Activated CD4-positive, alpha-beta T cell treated with anti-CD3 and anti-CD28 coated beads, Interleukin-2, amount 10 ng/mL, durations not matched to agents 24 days and 14 days (primary cell): Measurements from ENCODE around the gene CENPP. TPM values are rescaled to one million over a fixed set of nuclear protein-coding genes. Genes with fewer than 3 reads are reported as not detected.

Experiments used
- DNase-seq: peaks from one replicate; pipeline ENCODE4 v3.0.0; 2022
- H3K27ac Mint-ChIP-seq: one replicate; pipeline ENCODE4 v1.8.0; 2022; ENCODE audit warnings: mild to moderate bottlenecking, mixed read lengths
- H3K27me3 Mint-ChIP-seq: one replicate; pipeline ENCODE4 v1.8.0; 2022; ENCODE audit warnings: mixed read lengths
- H3K36me3 Mint-ChIP-seq: one replicate; pipeline ENCODE4 v1.8.0; 2022; ENCODE audit warnings: low read depth, mild to moderate bottlenecking, mixed read lengths
- H3K4me1 Mint-ChIP-seq: one replicate; pipeline ENCODE4 v1.8.0; 2021; ENCODE audit warnings: mixed read lengths
- H3K4me3 Mint-ChIP-seq: one replicate; pipeline ENCODE4 v1.8.0; 2022; ENCODE audit warnings: mild to moderate bottlenecking, moderate library complexity, mixed read lengths
- H3K9me3 Mint-ChIP-seq: one replicate; pipeline ENCODE4 v1.8.0; 2021; ENCODE audit warnings: mixed read lengths
- intact Hi-C: fragments of 100-400 bp; cut with micrococcal nuclease; formaldehyde crosslinking; loops from one replicate; pipeline ENCODE4 v1.15.1; 2023
- total RNA-seq: library from RNA; stranded (reverse); gene quantifications from 2 replicates; pipeline ENCODE4 v1.2.3, GENCODE V29; 2022

The CENPP gene
- total RNA-seq, 1 donor from 2014 or later = 27.5 TPM

- H3K4me1 Mint-ChIP-seq = no peaks in the 10 kb centered on the region
- peak; percentile 34 for DNase-seq
- no peak overlapping the region for H3K27ac Mint-ChIP-seq
- intact Hi-C loops = no loop called here
- no peak overlapping the region for H3K4me3 Mint-ChIP-seq
- H3K9me3 Mint-ChIP-seq = no peaks in the 10 kb centered on the region
- no peaks in the 10 kb centered on the region for H3K36me3 Mint-ChIP-seq
- no peaks in the 10 kb centered on the region for H3K27me3 Mint-ChIP-seq
Measured at GRCh38 chr9:92467041-92467440, 141.3 kb downstream of the CENPP start.

GRCh38 chr9:92467511-92467910, 141.8 kb downstream of the CENPP start:
- H3K27me3 Mint-ChIP-seq = no peaks in the 10 kb centered on the region
- H3K27ac Mint-ChIP-seq = no peak overlapping the region
- H3K4me3 Mint-ChIP-seq = no peak overlapping the region
- DNase-seq = no peak
- intact Hi-C loops = no loop called here
- H3K36me3 Mint-ChIP-seq = no peaks in the 10 kb centered on the region
- H3K4me1 Mint-ChIP-seq = no peaks in the 10 kb centered on the region
- no peaks in the 10 kb centered on the region for H3K9me3 Mint-ChIP-seq

- Mint-ChIP-seq H3K27me3 (no peaks in the 10 kb centered on the region), H3K36me3 (no peaks in the 10 kb centered on the region), H3K27ac (no peak overlapping the region), H3K4me1 (no peaks in the 10 kb centered on the region), H3K4me3 (no peak overlapping the region), H3K9me3 (no peaks in the 10 kb centered on the region)
- DNase-seq = no peak
- intact Hi-C loops = no loop called here
Measured at GRCh38 chr9:92468206-92468605, 142.5 kb downstream of the CENPP start.

GRCh38 chr9:92474587-92474986, 148.8 kb downstream of the CENPP start:
- no peaks in the 10 kb centered on the region for H3K27me3 Mint-ChIP-seq
- DNase-seq = no peak
- H3K27ac Mint-ChIP-seq = no peak overlapping the region
- no peak overlapping the region for H3K4me3 Mint-ChIP-seq
- H3K36me3 Mint-ChIP-seq = no peaks in the 10 kb centered on the region
- H3K4me1 Mint-ChIP-seq = no peaks in the 10 kb centered on the region
- intact Hi-C loops = no loop called here
- no peaks in the 10 kb centered on the region for H3K9me3 Mint-ChIP-seq

- H3K36me3 Mint-ChIP-seq = no peaks in the 10 kb centered on the region
- H3K4me1 Mint-ChIP-seq = peaks cover 5% of the 10 kb centered on the region
- H3K4me3 Mint-ChIP-seq = no peak overlapping the region
- intact Hi-C loops = no loop called here
- no peak for DNase-seq
- H3K27me3 Mint-ChIP-seq = no peaks in the 10 kb centered on the region
- H3K9me3 Mint-ChIP-seq = no peaks in the 10 kb centered on the region
- no peak overlapping the region for H3K27ac Mint-ChIP-seq
Measured at GRCh38 chr9:92476962-92477361, 151.2 kb downstream of the CENPP start.

GRCh38 chr9:92478783-92479182, 153.0 kb downstream of the CENPP start:
- intact Hi-C loops = no loop called here
- DNase-seq = no peak
- Mint-ChIP-seq H3K4me1 (peaks cover 5% of the 10 kb centered on the region), H3K9me3 (no peaks in the 10 kb centered on the region), H3K27ac (no peak overlapping the region), H3K27me3 (no peaks in the 10 kb centered on the region), H3K4me3 (no peak overlapping the region), H3K36me3 (no peaks in the 10 kb centered on the region)

- no peak overlapping the region for H3K27ac Mint-ChIP-seq
- intact Hi-C loops = no loop called here
- DNase-seq = no peak
- H3K36me3 Mint-ChIP-seq = no peaks in the 10 kb centered on the region
- no peaks in the 10 kb centered on the region for H3K27me3 Mint-ChIP-seq
- H3K9me3 Mint-ChIP-seq = no peaks in the 10 kb centered on the region
- peaks cover 5% of the 10 kb centered on the region for H3K4me1 Mint-ChIP-seq
- no peak overlapping the region for H3K4me3 Mint-ChIP-seq
Measured at GRCh38 chr9:92479346-92479745, 153.6 kb downstream of the CENPP start.

- H3K27ac Mint-ChIP-seq = no peak overlapping the region
- intact Hi-C loops = no loop called here
- H3K36me3 Mint-ChIP-seq = no peaks in the 10 kb centered on the region
- H3K9me3 Mint-ChIP-seq = no peaks in the 10 kb centered on the region
- no peaks in the 10 kb centered on the region for H3K27me3 Mint-ChIP-seq
- DNase-seq = no peak
- peaks cover 5% of the 10 kb centered on the region for H3K4me1 Mint-ChIP-seq
- H3K4me3 Mint-ChIP-seq = no peak overlapping the region
Measured at GRCh38 chr9:92480291-92480771, 154.6 kb downstream of the CENPP start.

GRCh38 chr9:92480986-92481633, 155.4 kb downstream of the CENPP start:
- Mint-ChIP-seq H3K27ac (no peak overlapping the region), H3K9me3 (no peaks in the 10 kb centered on the region), H3K27me3 (no peaks in the 10 kb centered on the region), H3K4me1 (peaks cover 5% of the 10 kb centered on the region), H3K4me3 (no peak overlapping the region), H3K36me3 (no peaks in the 10 kb centered on the region)
- DNase-seq = no peak
- intact Hi-C loops = no loop called here

GRCh38 chr9:92482329-92482728, 156.6 kb downstream of the CENPP start, which contains the start of gene ASPN:
ASPN (minus strand) TSS chr9:92482506.
- no peak for DNase-seq
- Mint-ChIP-seq H3K9me3 (no peaks in the 10 kb centered on the region), H3K36me3 (no peaks in the 10 kb centered on the region), H3K27me3 (no peaks in the 10 kb centered on the region), H3K4me3 (no peak within 1 kb of the TSS), H3K27ac (no peak within 1 kb of the TSS), H3K4me1 (peaks cover 5% of the 10 kb centered on the region)
- intact Hi-C loops = no loop called here

- intact Hi-C loops = no loop called here
- Mint-ChIP-seq H3K36me3 (no peaks in the 10 kb centered on the region), H3K4me1 (peaks cover 5% of the 10 kb centered on the region), H3K27me3 (no peaks in the 10 kb centered on the region), H3K9me3 (no peaks in the 10 kb centered on the region), H3K4me3 (no peak overlapping the region), H3K27ac (no peak overlapping the region)
- no peak for DNase-seq
Measured at GRCh38 chr9:92482805-92483204, 157.1 kb downstream of the CENPP start.

- Mint-ChIP-seq H3K36me3 (no peaks in the 10 kb centered on the region), H3K27ac (no peak overlapping the region), H3K4me1 (peaks cover 5% of the 10 kb centered on the region), H3K9me3 (no peaks in the 10 kb centered on the region), H3K4me3 (no peak overlapping the region), H3K27me3 (no peaks in the 10 kb centered on the region)
- intact Hi-C loops = no loop called here
- DNase-seq = peak; percentile 41
Measured at GRCh38 chr9:92483627-92484545, 158.1 kb downstream of the CENPP start.

- no peak overlapping the region for H3K4me3 Mint-ChIP-seq
- H3K36me3 Mint-ChIP-seq = no peaks in the 10 kb centered on the region
- H3K4me1 Mint-ChIP-seq = peaks cover 5% of the 10 kb centered on the region
- intact Hi-C loops = no loop called here
- H3K9me3 Mint-ChIP-seq = no peaks in the 10 kb centered on the region
- DNase-seq = no peak
- no peak overlapping the region for H3K27ac Mint-ChIP-seq
- no peaks in the 10 kb centered on the region for H3K27me3 Mint-ChIP-seq
Measured at GRCh38 chr9:92484563-92484962, 158.8 kb downstream of the CENPP start.

- Mint-ChIP-seq H3K9me3 (no peaks in the 10 kb centered on the region), H3K4me3 (no peak overlapping the region), H3K27ac (no peak overlapping the region), H3K27me3 (no peaks in the 10 kb centered on the region), H3K36me3 (no peaks in the 10 kb centered on the region), H3K4me1 (peaks cover 3% of the 10 kb centered on the region)
- no peak for DNase-seq
- intact Hi-C loops = no loop called here
Measured at GRCh38 chr9:92486371-92486770, 160.6 kb downstream of the CENPP start.
